Esophagus mucosa (tissue), 1 donor: ENCODE measurements around the gene MORF4L2. TPM values are rescaled to one million over a fixed set of nuclear protein-coding genes. Genes with fewer than 3 reads are reported as not detected.

Experiments used
- ATAC-seq: fragments of 200-7000 bp; cut with Tn5 transposase; one replicate; pipeline ENCODE4 v1.9.1; 2020
- total RNA-seq: library from RNA; stranded (reverse); gene quantifications from one replicate; pipeline ENCODE4 v1.2.4, GENCODE V29; 2023
- donor health status: DM: yes; HTN: yes; CAD: no.

Gene MORF4L2
- total RNA-seq, 1 donor from 2014 or later: 166 TPM

DNA sequence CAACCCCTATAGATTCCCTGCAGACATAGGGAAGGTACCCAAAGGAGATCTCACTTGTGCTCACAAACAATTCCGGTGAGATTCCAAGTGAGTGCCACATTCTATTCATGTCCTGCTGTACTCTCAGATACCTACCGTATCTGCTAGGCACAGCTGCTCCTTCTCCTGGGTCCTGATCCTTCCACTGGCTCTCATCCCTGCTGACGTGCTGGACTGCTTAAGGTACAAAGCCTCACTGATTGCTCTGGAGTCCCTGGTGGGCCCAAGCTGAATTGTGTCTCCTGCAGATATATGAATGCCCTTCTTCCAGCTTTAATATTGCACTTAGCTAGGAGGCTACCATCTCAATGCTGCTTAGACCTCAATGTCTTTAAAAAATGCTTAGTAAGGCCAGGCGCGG is 55.4 kb downstream of the MORF4L2 start:
- ATAC-seq: no peak

DNA sequence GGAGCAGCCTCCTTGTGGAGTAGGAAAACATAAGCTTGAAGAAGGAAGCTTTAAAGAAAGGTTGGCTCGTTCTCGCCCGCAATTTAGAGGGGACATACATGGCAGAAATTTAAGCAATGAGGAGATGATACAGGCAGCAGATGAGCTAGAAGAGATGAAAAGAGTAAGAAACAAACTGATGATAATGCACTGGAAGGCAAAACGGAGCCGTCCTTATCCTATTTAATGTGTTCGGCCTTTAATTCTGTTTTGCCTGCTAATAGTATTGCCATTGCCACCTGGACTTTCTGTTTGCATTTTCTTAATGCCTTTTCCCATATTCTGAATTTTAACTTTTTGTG is 56.4 kb downstream of the MORF4L2 start:
- no peak for ATAC-seq

DNA sequence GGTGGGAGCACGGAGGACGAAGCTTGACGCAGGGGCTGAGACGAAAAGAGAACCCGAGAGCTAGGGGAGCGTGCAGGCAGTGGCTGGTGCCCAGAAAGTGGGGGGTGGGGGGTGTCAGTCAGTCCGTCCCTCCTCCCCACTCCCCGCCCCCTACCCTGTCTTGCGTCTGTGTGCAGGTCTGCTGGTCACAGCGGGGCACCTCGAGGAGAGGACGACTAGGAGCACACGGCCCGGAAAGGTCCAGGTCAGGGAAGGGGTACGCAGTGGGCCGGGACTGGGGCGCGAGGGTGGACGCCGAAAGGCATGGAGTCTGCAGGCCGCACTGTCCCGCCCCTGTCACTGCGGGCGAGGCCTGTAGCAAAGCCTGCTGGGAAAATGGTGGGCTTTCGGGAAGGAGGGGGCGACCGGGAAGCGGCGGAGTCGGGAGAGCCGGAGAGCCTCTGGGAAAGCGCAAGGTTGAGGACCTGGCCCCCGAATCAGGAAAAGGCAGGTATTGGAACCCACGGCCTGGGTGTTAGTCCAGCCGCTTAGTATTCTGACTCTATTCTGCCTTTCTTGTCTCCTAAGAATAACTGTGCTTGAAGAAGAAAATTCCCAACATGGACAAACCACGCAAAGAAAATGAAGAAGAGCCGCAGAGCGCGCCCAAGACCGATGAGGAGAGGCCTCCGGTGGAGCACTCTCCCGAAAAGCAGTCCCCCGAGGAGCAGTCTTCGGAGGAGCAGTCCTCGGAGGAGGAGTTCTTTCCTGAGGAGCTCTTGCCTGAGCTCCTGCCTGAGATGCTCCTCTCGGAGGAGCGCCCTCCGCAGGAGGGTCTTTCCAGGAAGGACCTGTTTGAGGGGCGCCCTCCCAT is 57.0 kb downstream of the MORF4L2 start:
- peak; percentile 63 for ATAC-seq

DNA sequence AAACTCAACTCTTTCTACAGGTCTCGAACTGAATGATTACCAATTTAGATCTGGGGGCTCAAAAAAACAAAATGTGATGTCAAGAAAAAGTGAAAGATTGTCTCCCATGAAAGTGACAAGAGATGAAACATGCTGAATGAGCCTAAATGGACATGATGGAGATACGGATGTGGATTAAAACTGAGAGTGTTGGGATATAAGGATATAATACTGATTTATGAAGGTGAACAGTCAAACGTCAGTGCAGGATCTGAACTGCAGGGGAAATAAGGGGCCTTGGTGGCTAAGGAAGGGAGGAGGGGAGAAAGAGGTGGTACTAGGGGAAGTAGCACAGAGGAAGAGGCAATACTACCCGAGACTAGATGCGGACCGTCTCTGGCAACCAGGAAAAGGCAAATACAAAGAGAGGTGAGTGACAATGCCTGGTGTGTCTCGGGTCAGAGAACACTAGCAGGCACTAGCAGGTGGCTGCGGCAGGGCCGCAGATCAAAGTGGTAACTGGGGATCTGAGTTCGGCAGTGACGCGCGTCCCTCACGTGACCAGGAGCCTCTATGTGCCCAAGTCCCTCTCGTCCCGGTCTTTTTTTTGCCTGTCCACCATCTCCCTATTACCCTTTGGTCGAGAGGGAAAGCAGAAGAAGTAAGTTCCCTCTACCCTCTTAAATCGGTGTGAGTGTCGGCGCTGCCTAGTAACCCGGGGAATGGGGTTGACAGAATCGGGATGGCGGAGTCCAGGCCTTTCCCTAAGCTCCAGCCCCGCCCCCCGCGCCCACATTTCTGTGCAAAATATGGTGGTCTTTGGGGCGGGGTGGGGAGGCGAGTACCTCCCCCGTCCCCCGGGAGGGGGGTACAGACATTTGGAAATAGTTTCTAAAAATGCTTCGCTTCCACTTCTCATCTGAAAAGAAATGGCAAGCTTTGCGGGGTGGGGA is 57.8 kb downstream of the MORF4L2 start, which contains the start of gene TCEAL1:
TSS of gene TCEAL1 (plus strand) at position 590 of the 932 bp plus-strand sequence. CDS start 942 bp downstream, outside the sequence.
- peak; percentile 25 for ATAC-seq

DNA sequence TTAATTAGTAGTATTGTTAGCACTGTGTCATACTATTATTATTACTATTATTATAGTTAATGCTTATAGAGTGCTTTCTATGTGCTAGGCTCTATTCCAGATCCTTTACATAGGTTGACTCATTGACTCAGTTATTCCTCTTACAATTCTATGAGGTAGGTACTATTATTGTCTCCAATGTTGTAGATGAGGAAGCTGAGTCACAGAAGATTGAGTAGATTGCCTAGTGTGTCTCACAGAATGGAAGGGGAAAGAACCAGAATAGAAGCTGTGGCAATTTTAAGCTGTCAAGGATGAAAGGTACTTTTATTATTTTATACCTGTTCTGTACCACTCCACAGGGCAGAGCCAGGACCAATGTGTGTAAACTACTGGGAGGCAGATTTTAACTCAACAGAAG is 59.6 kb downstream of the MORF4L2 start:
- ATAC-seq: peak; percentile 60

Other genes with a start within 250 kb of the MORF4L2 start
- gene RAB40A, start 167.2 kb downstream of the MORF4L2 start, total RNA-seq: 0.16 TPM
- gene TCEAL4, start 101.2 kb downstream of the MORF4L2 start, total RNA-seq: 25.7 TPM
- 2.9 TPM for gene TCEAL3, start 78.7 kb downstream of the MORF4L2 start, total RNA-seq
- 6.1 TPM for gene TCEAL1, start 57.7 kb downstream of the MORF4L2 start, total RNA-seq
- gene TMEM31, start 24.2 kb upstream of the MORF4L2 start, total RNA-seq: not detected
- gene PLP1, start 90.1 kb upstream of the MORF4L2 start, total RNA-seq: 0.04 TPM
- 0.16 TPM for gene RAB9B, start 145.6 kb upstream of the MORF4L2 start, total RNA-seq